GM21576 (cell line): ENCODE data around the gene PARP12.

ENCODE experiments used
- ATAC-seq: cut with Tn5 transposase; IDR thresholded peaks from one replicate; pipeline ENCODE4 v1.9.1; 2021; ENCODE audit warnings: mild to moderate bottlenecking, moderate library complexity; ENCODE audit not compliant: unreplicated experiment

PARP12 gene

GRCh38 chr7:140015471-140015970, 47.2 kb downstream of the PARP12 start:
- no peak for ATAC-seq

- ATAC-seq = no peak
Measured at GRCh38 chr7:140014123-140014522, 48.6 kb downstream of the PARP12 start.

GRCh38 chr7:140013676-140014075, 49.1 kb downstream of the PARP12 start:
- no peak for ATAC-seq

GRCh38 chr7:140010194-140010895, 52.4 kb downstream of the PARP12 start:
- no peak for ATAC-seq

GRCh38 chr7:140009735-140010134, 53.0 kb downstream of the PARP12 start:
- ATAC-seq = no peak

GRCh38 chr7:140008755-140009610, 53.8 kb downstream of the PARP12 start:
- no peak for ATAC-seq

GRCh38 chr7:140007051-140007690, 55.6 kb downstream of the PARP12 start:
- no peak for ATAC-seq

GRCh38 chr7:140006600-140006999, 56.2 kb downstream of the PARP12 start:
- no peak for ATAC-seq

GRCh38 chr7:140005754-140006503, 56.8 kb downstream of the PARP12 start:
- no peak for ATAC-seq

GRCh38 chr7:140005341-140005740, 57.4 kb downstream of the PARP12 start:
- no peak for ATAC-seq

- no peak for ATAC-seq
Measured at GRCh38 chr7:140004672-140005071, 58.1 kb downstream of the PARP12 start.

GRCh38 chr7:140003913-140004382, 58.8 kb downstream of the PARP12 start:
- ATAC-seq = no peak

GRCh38 chr7:140000666-140001268, 62.0 kb downstream of the PARP12 start:
- no peak for ATAC-seq

- ATAC-seq = no peak
Measured at GRCh38 chr7:139999516-139999915, 63.2 kb downstream of the PARP12 start.

GRCh38 chr7:139998572-139998971, 64.2 kb downstream of the PARP12 start:
- no peak for ATAC-seq

- no peak for ATAC-seq
Measured at GRCh38 chr7:139995017-139995915, 67.5 kb downstream of the PARP12 start.

- ATAC-seq = no peak
Measured at GRCh38 chr7:139994356-139994755, 68.4 kb downstream of the PARP12 start.

- no peak for ATAC-seq
Measured at GRCh38 chr7:139993592-139993991, 69.2 kb downstream of the PARP12 start.

GRCh38 chr7:139993169-139993568, 69.6 kb downstream of the PARP12 start:
- ATAC-seq = no peak
